ENCODE measurements around the gene ETV6.

Gene ETV6

GRCh38 chr12:11697131-11697530, 47.7 kb downstream of the ETV6 start:
- DNase-seq, result no peak

- DNase-seq, result no peak
Observed at GRCh38 chr12:11697670-11698387, 48.4 kb downstream of the ETV6 start.

DNA sequence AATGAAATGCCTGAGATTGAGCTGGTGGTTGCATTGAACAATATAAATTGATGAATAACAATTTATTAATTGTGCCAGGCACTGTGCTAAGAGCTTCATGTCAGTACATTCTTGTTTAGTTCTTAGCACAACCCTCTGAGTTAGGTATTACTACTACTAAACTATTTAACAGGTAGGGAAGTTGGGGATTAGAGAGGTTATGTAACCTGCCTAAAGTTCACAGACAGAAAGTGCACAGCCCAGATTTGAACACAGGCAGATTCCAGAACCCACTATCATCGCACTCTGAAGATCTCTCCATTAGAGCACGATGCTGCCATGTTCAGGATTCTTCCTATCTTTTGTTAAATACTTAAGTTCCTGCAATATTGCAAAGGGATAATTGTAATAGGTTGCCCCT, 49.3 kb downstream of the ETV6 start:
- DNase-seq, result no peak

DNA sequence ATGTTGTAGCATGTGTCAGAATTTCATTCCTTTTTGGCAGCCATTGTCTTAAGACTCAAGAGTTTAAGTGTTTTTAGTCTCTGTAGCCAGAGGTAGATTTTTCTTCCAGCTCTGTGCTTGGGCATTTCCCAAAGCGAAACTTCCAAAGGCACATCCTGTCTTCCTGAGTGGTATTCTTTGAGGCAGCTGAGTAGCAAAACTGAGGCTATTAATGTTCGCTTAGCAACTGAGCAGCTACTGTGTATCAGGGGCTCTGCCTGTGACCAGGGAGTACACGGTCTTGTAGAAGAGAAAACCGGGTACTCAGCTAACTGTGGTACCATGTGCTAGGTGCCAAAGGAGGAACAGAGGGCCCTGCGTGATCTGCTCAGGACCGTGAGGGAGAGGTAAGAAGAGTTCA, 52.0 kb downstream of the ETV6 start:
- no peak for DNase-seq

- no peak for DNase-seq
Observed at GRCh38 chr12:11702959-11703358, 53.5 kb downstream of the ETV6 start.

GRCh38 chr12:11703378-11703777, 53.9 kb downstream of the ETV6 start:
- DNase-seq, result no peak

GRCh38 chr12:11704089-11704488, 54.6 kb downstream of the ETV6 start:
- no peak for DNase-seq

DNA sequence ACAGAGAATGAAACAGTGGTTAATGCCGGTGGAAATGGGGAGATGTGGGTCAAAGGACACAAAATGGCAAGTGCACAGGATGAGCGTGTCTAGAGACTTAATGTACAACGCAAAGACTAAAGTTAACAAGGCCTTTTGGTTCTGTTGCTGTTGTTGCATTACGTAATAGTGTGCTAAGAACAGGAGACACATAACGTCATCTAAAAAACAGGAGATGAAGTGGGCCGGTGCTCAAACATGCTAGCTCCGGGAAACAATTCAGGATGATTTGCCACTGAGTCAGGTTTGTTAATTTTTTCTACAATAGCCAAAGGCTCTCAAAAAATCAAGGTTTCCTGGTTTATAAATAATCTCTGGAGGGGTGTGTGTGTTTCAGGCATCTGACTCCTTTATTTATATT, 55.5 kb downstream of the ETV6 start:
- no peak for DNase-seq

GRCh38 chr12:11706509-11707379, 57.3 kb downstream of the ETV6 start:
- no peak for DNase-seq

DNA sequence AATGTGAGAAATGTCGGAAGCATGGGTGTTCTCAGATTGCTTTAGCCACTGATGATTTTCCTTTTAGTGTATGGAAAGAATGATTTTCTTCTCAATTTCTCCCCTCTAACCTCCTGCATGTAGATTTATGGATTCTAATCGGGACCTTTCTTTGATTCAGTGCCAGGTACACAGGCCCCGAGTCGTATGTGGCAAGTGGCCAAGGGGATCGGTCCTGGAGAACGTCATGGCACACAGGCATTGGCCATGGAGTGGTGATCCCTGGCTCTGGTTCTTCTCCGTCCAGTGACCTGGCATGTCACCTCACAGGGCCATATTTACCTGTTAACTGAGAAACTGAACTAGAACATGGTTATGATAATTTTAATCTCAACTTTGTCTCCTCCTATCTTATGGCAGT, 58.1 kb downstream of the ETV6 start:
- DNase-seq, result no peak

GRCh38 chr12:11709513-11709912, 60.0 kb downstream of the ETV6 start:
- no peak for DNase-seq

GRCh38 chr12:11710431-11710830, 61.0 kb downstream of the ETV6 start:
- DNase-seq, result no peak

DNA sequence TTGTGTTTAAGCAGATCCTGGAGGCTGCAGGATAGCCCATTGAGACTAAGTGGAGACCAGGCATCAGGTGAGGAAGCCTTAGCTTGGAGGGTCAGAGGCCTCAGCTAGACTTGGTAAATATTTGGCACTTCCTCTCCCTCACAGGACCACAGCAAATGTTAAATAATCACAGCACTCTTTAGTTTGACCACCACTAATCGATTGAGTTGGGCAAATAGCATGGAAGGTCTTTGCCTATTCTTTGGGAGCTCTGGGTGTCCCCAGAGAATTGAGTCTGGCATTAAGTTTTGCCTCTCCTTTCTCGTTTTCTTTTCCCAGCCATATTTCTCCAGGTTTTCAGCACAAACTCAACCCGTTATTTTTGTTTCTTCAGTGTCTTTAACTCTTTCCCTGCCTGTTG, 61.4 kb downstream of the ETV6 start:
- no peak for DNase-seq

DNA sequence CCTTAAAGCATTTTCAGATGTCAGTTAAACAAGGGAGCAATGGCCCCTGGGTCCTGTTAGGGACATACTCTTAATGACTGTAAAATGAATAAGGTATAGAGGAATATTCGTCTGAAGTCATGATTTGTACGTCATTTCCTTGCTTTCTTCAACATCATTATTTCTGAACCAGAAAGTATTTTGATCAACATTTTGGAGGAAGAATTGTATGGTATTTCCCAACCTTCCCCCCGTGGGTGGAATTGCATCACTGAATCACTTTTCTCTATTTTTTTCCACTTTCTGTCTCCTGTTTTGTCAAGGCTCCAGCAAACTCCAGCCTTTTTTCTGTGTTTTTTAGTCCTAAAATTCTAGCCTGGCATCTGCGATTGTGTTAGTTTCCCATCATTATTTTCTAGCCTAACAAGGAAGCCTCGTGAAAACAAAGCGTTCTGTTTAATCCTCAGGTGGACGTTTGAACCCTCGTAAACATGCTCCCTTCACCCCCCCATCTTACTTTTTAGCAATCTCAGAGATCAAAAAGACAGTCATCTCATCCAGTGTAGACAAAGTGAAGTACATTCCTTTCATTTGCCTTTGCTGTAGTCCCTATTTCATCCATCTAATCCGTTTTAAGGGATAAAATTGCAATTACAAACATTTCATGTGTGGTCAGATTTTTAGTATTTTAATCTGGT, 62.3 kb downstream of the ETV6 start:
- DNase-seq, result no peak

- no peak for DNase-seq
Observed at GRCh38 chr12:11712491-11712890, 63.0 kb downstream of the ETV6 start.

GRCh38 chr12:11713202-11713601, 63.7 kb downstream of the ETV6 start:
- DNase-seq, result no peak

DNA sequence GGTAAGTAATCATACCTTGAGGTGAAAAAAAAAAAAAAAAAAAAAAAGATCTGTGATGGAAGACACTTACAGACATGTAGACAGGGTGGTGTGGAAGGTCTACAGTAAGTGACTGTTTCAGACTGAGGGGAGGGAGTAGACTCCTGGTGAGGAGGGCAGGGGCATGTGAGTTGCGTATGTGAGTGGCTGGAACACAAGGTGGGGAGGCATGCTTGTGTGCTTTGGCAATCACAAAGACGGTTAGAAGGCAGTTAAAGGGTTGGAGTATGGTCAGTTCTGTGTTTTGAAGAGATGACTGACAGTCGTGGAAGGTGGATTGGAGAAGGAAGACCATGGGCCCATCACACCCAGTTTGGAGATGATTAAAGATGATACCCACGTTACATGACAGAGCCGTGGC, 65.2 kb downstream of the ETV6 start:
- no peak for DNase-seq

GRCh38 chr12:11715621-11716020, 66.1 kb downstream of the ETV6 start:
- no peak for DNase-seq

DNA sequence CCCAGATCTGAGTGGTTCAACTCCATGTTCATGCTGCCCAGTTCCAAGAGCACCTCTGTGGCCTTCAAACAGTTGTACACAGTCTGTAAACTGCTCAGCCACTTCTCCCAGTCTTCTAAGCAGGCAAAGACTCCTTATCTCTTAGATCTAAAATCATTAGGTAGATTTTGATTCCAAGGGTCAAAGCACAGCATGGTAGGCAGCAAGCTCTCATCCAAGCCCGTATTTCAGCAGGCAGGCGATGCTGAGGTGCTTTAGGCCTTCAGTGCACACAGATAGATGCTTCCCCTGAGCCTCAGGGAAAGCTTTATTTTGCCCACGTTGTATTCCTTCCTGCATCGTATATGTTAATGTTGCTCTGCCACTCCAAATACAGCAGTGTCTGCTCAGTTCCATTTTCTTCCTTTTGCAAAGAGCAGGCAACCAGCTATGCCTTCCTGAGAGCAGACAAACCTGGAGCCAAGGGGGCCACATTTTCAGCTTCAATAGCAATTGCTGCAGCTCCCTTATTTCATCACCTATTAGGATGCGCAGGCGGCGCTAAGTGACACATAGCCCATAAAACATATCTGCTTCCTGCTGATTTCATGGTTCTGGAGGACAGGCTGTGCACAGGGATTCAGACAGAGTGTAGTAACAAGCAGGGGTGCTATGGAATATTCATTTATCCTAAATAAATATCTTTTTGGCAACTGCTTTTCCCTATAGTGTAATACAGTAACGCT, 67.5 kb downstream of the ETV6 start:
- no peak for DNase-seq

GRCh38 chr12:11717519-11717961, 68.1 kb downstream of the ETV6 start:
- no peak for DNase-seq

GRCh38 chr12:11718105-11718504, 68.6 kb downstream of the ETV6 start:
- DNase-seq, result no peak

GRCh38 chr12:11718768-11719253, 69.3 kb downstream of the ETV6 start:
- DNase-seq, result no peak

GRCh38 chr12:11719678-11720099, 70.2 kb downstream of the ETV6 start:
- no peak for DNase-seq
